DND-41 (cell line): ENCODE data around the gene HTRA3.

ENCODE experiments used
- ATAC-seq: fragments of 200-7000 bp; cut with Tn5 transposase; 3 replicates; pipeline ENCODE4 v1.9.1; 2021; ENCODE audit warnings: low read depth; ENCODE audit not compliant: insufficient read depth
- DNase-seq: peaks from one replicate; pipeline ENCODE4 v3.0.0-alpha.2; 2020
- H2AFZ ChIP-seq: 2 replicates; pipeline ENCODE4 v1.6.0; 2012; ENCODE audit warnings: low read depth, low read length
- H3K27ac ChIP-seq: 2 replicates; pipeline ENCODE4 v1.5.1; 2012; ENCODE audit warnings: low read length, inconsistent platforms
- H3K27me3 ChIP-seq: fragments of 200-600 bp; sonication (generic); 2 replicates; pipeline ENCODE4 v1.6.0; 2012; ENCODE audit warnings: low read length, mild to moderate bottlenecking, inconsistent platforms; ENCODE audit not compliant: insufficient read depth, poor library complexity
- H3K36me3 ChIP-seq: 2 replicates; pipeline ENCODE4 v1.5.1; 2012; ENCODE audit warnings: low read length, inconsistent platforms; ENCODE audit not compliant: insufficient read depth
- H3K4me1 ChIP-seq: 2 replicates; pipeline ENCODE4 v1.5.1; 2012; ENCODE audit warnings: mild to moderate bottlenecking, low read length; ENCODE audit not compliant: insufficient read depth
- H3K4me2 ChIP-seq: 2 replicates; pipeline ENCODE4 v1.6.0; 2012; ENCODE audit warnings: mild to moderate bottlenecking, moderate library complexity, low read length, inconsistent platforms; ENCODE audit not compliant: insufficient read depth
- H3K4me3 ChIP-seq, 2 experiments: fragments of 200-600 bp in 1 of 2; shearing (Covaris generic) in 1 of 2; 2 replicates each; pipeline ENCODE4 v1.5.1; 2012 to 2016; ENCODE audit warnings: inconsistent platforms in 2 of 2, low read length in 2 of 2, mild to moderate bottlenecking in 2 of 2, low read depth in 1 of 2, moderate library complexity in 1 of 2
- H3K79me2 ChIP-seq: 2 replicates; pipeline ENCODE4 v1.6.0; 2012; ENCODE audit warnings: low read length, inconsistent platforms; ENCODE audit not compliant: insufficient read depth
- H3K9ac ChIP-seq: 2 replicates; pipeline ENCODE4 v1.6.0; 2012; ENCODE audit warnings: low read depth, mild to moderate bottlenecking, inconsistent platforms, low read length, moderate library complexity
- H3K9me3 ChIP-seq: 2 replicates; pipeline ENCODE4 v1.5.1; 2012; ENCODE audit warnings: low read length, moderate library complexity, mild to moderate bottlenecking, inconsistent platforms; ENCODE audit not compliant: insufficient read depth, severe bottlenecking
- H4K20me1 ChIP-seq: 2 replicates; pipeline ENCODE4 v1.6.0; 2012; ENCODE audit warnings: low read length; ENCODE audit not compliant: insufficient read depth
- EZH2 ChIP-seq: IDR thresholded peaks from 3 replicates; pipeline ENCODE4 v1.6.1; 2012; ENCODE audit warnings: borderline replicate concordance, low read depth, mild to moderate bottlenecking, moderate library complexity, low read length, inconsistent platforms; ENCODE audit not compliant: severe bottlenecking
- TF ChIP-seq, protein P1 (sequence below): IDR thresholded peaks from 2 replicates; pipeline ENCODE4 v1.5.1; 2012; ENCODE audit warnings: borderline replicate concordance, low read length, moderate library complexity, mild to moderate bottlenecking; ENCODE audit not compliant: poor library complexity, severe bottlenecking; ENCODE audit errors: extremely low read depth

Gene HTRA3

DNA sequence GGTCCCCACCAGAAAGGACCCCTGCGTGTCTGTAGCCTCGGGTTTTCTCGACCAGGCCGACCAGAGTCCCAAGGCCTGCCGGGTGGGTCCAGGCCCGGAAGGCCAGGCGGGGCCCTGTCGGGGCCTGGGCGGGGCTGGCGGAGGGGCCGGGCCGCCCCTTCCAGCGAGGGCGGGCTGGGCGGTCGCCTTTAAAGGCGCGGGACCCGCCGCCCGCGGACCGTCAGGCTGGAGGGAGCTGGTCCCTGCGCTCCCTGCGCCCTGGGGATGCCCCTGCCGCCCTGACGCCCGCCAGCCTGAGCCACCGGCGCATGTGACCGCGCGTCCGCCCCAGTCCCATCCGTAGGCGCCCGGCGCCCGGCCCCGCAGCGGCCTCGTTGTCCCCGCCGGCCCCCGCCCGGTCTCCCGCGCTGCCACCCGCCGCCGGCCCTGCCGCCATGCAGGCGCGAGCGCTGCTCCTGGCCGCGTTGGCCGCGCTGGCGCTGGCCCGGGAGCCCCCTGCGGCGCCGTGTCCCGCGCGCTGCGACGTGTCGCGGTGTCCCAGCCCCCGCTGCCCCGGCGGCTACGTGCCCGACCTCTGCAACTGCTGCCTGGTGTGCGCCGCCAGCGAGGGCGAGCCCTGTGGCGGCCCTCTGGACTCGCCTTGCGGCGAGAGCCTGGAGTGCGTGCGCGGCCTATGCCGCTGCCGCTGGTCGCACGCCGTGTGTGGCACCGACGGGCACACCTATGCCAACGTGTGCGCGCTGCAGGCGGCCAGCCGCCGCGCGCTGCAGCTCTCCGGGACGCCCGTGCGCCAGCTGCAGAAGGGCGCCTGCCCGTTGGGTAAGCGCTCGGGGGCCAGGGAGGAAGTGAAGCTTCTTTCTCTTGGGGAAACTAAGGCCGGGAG lies at the start of gene HTRA3:
Gene HTRA3, plus strand, starts transcription at position 220 of the 883 bp plus-strand sequence. Its CDS starts 215 bp downstream, at position 435.
- no peak for DNase-seq
- Histone ChIP-seq H3K36me3 (no peaks in the 10 kb centered on the region), H3K27me3 (no peaks in the 10 kb centered on the region), H3K27ac (no peak within 1 kb of the TSS), H3K4me2 (no peak within 1 kb of the TSS), H3K9me3 (no peaks in the 10 kb centered on the region), H3K4me1 (no peaks in the 10 kb centered on the region), H2AFZ (no peak within 1 kb of the TSS), H3K79me2 (no peaks in the 10 kb centered on the region), H3K4me3 (no peak within 1 kb of the TSS), H3K9ac (no peak within 1 kb of the TSS), H4K20me1 (peaks cover 3% of the 10 kb centered on the region; the same call in 1 of the 2 replicates)
- TF ChIP-seq EZH2, result no peak
- TF ChIP-seq, protein P1, sequence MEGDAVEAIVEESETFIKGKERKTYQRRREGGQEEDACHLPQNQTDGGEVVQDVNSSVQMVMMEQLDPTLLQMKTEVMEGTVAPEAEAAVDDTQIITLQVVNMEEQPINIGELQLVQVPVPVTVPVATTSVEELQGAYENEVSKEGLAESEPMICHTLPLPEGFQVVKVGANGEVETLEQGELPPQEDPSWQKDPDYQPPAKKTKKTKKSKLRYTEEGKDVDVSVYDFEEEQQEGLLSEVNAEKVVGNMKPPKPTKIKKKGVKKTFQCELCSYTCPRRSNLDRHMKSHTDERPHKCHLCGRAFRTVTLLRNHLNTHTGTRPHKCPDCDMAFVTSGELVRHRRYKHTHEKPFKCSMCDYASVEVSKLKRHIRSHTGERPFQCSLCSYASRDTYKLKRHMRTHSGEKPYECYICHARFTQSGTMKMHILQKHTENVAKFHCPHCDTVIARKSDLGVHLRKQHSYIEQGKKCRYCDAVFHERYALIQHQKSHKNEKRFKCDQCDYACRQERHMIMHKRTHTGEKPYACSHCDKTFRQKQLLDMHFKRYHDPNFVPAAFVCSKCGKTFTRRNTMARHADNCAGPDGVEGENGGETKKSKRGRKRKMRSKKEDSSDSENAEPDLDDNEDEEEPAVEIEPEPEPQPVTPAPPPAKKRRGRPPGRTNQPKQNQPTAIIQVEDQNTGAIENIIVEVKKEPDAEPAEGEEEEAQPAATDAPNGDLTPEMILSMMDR, result no peak
- no peak for ATAC-seq

- no peak for TF ChIP-seq EZH2
- TF ChIP-seq, protein P1, result no peak
- Histone ChIP-seq H4K20me1 (no peaks in the 10 kb centered on the region), H3K36me3 (peaks cover 12% of the 10 kb centered on the region), H3K27ac (peak overlapping the region; percentile 63), H3K9ac (no peak overlapping the region), H3K4me1 (peaks cover 84% of the 10 kb centered on the region), H3K79me2 (no peaks in the 10 kb centered on the region), H3K4me2 (0 out of 2 replicates have a peak overlapping the region, but pooled peaks have one; percentile 9), H2AFZ (no peak overlapping the region), H3K27me3 (no peaks in the 10 kb centered on the region), H3K9me3 (no peaks in the 10 kb centered on the region), H3K4me3 (no peak overlapping the region)
- DNase-seq, result no peak
- no peak for ATAC-seq
Measured at GRCh38 chr4:8220661-8221450, 48.7 kb upstream of the HTRA3 start.

DNA sequence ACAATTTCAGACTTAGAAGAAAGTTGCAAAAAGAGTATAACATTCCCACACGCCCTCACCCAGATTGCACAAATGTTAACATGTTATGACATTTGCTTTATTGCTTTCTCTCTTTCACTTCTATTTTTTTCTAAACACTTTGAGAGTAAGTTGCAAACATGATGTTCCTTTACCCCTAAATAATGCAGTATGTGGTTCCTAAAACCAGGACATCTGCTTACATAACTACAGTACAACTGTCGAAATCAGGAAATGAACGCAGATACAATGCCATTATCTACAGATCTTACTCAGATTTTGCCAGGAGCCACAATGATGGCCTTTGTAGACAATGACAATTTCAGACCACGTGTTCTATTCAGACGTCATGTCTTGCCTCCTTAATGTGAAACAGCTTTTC lies 48.1 kb upstream of the HTRA3 start:
- DNase-seq (peak; percentile 50), ATAC-seq (peak; percentile 71)
- Histone ChIP-seq H3K9ac (0 out of 2 replicates have a peak overlapping the region, but pooled peaks have one; percentile 5), H2AFZ (no peak overlapping the region), H4K20me1 (no peaks in the 10 kb centered on the region), H3K79me2 (no peaks in the 10 kb centered on the region), H3K4me3 (no peak overlapping the region), H3K27ac (peak overlapping the region; percentile 63), H3K9me3 (no peaks in the 10 kb centered on the region), H3K4me2 (peak overlapping the region; percentile 9; the same call in 1 of the 2 replicates), H3K4me1 (peaks cover 89% of the 10 kb centered on the region), H3K36me3 (peaks cover 12% of the 10 kb centered on the region), H3K27me3 (no peaks in the 10 kb centered on the region)
- no peak for TF ChIP-seq EZH2
- TF ChIP-seq, protein P1, result no peak
